GM18520 (cell line): ENCODE results near the gene C19orf12.

Source experiments
- ATAC-seq: cut with Tn5 transposase; IDR thresholded peaks from one replicate; pipeline ENCODE4 v1.9.1; 2021; ENCODE audit not compliant: unreplicated experiment

Gene C19orf12

GRCh38 chr19:29664753-29665214, 50.3 kb downstream of the C19orf12 start:
- no peak for ATAC-seq

GRCh38 chr19:29663861-29664752, 51.0 kb downstream of the C19orf12 start:
- no peak for ATAC-seq

DNA sequence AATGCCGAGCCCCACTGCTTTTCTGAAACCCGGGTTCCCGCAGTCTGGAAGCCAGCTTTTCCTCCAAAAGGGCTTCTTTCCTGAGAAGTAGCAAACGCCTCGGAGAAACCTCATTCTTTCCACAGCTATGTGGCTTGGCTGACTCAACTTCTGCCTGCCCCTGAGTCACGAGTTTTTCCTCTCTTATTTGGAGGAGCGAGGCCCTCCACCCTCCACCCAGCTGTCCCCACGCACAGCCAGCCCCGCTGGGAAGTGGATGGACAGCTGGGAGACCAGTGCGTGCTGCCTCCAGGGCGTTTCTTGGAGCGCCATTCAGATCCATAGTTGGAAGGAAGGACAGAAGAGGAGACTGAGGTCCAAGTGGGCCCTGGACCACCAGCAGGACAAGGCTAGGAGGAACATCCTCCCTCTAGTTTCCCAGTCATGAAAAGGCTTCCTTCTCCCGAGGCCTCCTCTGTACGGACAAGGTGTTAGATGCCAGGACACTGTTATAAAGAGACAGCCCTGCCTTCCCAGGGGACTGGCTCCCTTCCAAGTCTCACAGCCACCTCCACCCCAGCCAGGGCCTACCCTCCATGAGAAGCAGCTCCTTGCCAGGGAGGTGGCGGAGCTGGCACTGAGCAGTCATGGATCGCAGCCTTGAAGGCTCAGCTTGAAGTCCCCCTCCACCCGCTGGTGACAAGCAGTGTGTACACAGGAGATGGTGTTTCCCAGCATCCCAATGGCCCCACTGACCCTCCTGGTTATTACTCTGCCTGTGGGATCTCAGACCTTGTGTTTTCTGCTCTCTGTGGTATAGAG, 52.3 kb downstream of the C19orf12 start:
- ATAC-seq: no peak

DNA sequence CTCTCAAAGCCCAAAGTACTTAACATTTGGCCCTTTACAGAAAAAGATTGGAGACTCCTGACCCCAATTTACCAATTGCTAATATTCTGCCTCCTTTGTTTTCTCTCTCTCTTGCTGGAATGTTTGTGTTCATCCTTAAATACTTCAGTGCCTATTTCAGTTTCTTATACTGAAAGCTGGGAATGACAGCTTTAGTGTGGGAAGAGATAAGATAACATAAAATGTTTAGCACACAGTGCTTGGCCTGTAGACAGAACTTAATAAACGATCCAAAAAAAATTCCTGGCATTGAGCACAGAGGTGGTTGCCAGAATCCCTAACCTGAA, 52.8 kb downstream of the C19orf12 start:
- no peak for ATAC-seq

- no peak for ATAC-seq
Observed at GRCh38 chr19:29660835-29661234, 54.2 kb downstream of the C19orf12 start.

- no peak for ATAC-seq
Observed at GRCh38 chr19:29658221-29658991, 56.7 kb downstream of the C19orf12 start.

DNA sequence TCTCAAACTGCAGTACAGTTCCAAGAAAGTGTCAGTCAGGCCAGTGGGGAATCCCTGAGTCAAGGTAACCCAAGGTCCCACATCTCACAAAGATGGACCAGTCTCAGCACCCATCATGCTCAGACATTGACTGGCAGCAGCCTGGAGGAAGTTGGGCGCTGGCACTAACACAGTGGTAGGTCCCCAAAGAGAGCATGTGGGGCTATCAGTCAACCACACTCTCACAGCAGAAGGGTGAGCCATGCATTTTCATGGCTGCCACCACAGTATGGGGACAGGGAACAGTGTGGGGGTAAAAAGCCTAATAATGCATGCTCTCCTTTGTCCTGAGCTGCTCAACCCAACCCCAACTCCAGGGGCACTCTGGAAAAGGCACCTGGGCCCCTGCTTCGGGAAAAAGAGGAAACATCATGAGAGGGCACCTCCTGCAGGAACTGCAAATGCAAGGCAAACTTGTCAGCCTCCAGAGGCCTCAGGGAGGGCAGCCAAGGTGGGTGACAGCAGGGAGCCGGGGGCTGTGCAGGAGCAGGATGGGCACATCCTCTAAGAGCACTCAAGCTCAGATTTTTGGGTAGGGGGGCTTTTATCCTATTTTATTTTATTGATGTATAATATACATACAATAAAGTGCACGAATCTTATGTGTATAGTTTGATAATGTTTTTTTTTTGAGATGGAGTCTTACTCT, 59.3 kb downstream of the C19orf12 start:
- ATAC-seq: no peak

DNA sequence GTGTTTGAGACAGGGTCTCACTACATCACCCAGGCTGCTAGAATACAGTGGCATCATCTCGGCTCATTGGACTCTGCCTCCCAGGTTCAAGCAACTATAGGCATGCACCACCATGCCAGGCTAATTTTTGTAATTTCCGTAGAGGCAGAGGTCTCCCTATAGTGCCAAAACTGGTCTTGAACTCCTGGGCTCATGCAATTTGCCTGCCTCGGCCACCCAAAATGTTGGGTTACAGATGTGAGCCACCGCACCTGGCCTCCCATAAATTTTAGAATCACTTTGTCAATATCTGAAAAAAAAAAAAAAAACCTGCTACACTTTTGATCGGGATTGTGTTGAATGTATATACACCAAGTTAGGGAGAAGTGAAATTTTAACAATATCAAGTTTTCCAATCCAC, 61.7 kb downstream of the C19orf12 start:
- ATAC-seq: no peak

DNA sequence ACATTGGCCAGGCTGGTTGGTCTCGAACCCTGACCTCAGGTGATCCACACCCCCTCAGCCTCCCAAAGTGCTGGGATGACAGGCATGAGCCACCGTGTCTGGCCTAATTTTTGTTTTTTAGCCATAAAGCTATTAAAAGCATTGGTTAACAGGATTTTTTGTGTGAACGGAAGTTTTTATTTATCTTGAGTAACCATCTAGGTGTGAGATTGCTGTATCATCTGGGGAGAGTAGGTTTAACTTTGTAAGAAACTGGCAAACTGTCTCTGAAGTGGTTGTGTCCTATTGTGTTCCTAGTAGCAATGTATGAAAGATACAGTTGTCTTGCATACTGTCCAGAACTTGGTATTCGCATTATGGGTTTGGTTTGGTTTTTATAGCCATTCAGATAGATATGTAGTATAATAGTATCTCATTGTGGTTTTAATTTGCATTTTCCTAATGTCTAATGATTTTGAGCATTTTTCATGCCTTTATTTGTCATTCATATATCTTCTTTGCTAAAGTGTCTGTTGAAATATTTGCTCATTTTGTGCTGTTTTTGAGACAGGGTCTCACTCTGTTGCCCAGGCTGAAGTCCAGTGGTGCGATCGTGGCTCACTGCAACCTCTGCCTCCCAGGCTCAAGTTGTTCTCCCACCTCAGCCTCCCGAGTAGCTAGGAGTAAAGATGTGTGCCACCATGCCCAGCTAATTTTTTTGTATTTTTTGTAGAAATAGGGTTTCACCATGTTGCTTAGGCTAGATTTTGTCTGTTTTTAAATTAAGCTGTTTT, 63.3 kb downstream of the C19orf12 start:
- ATAC-seq: no peak

DNA sequence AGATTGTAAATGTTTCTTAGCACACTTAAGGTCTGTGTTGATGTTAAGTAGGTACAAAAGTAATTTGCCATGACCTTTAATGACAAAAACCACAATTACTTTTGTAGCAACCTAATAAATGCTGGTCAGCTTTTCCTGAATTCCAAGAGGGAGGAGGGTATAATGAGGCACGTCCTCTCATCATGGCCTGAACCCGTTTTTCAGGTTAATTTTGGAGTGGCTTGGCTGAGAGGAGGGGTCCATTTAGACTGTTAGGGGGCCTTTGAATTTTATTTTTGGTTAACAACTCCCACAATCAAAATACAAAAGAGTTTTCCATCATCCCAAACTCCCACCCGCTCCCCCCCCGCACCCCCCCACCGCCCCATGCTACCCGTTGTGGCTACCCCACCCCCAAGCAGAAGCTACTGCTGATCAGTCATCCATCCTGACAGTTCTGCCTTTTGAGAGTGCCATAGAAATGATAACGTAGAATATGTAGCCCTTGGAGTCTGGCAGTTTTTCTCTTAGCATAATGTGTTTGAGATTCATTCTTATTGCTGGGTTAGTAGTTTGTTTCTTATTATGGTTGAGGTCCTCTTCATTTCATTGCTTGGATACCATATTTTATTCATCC, 64.2 kb downstream of the C19orf12 start:
- ATAC-seq: no peak
